AG04450 (cell line): ENCODE data around the gene A3GALT2. TPM values are rescaled to one million over a fixed set of nuclear protein-coding genes. Genes with fewer than 3 reads are reported as not detected.

Experiments
- CTCF ChIA-PET: fragments of 300-600, 350-600 bp; formaldehyde crosslinking; extraction: SDS; loops from one replicate; lab custom pipeline; 2022; ENCODE audit warnings: antibody characterized with exemption, inconsistent platforms; lab: Charles Lee
- POLR2A ChIA-PET: fragments of 350-600 bp; formaldehyde crosslinking; extraction: SDS; loops from one replicate; lab custom pipeline; 2021; ENCODE audit warnings: antibody characterized with exemption, inconsistent platforms; lab: Yijun Ruan, JAX
- DNase-seq: peaks from one replicate; pipeline ENCODE4 v3.0.0-alpha.2; 2011; ENCODE audit warnings: low read depth, low spot score
- H3K27ac ChIP-seq: one replicate; pipeline ENCODE4 v1.5.1; 2012; ENCODE audit warnings: low read depth, low read length, control low read depth
- H3K27me3 ChIP-seq: one replicate; pipeline ENCODE4 v1.6.0; 2012; ENCODE audit warnings: low read length; ENCODE audit not compliant: control insufficient read depth, insufficient read depth
- H3K4me3 ChIP-seq: 2 replicates; pipeline ENCODE4 v1.5.1; 2011; ENCODE audit warnings: mild to moderate bottlenecking, low read depth, low read length, control low read depth
- H3K9me3 ChIP-seq: 2 replicates; pipeline ENCODE4 v1.5.1; 2012; ENCODE audit warnings: low read length; ENCODE audit not compliant: control insufficient read depth, insufficient read depth
- CTCF ChIP-seq: IDR thresholded peaks from 2 replicates; pipeline ENCODE4 v1.5.1; 2011; ENCODE audit warnings: low read depth, low read length, control low read depth, inconsistent platforms
- polyA plus RNA-seq: library from polyadenylated mRNA; depleted of rRNA; stranded (reverse); fragments of >200 nt; gene quantifications from 2 replicates; pipeline ENCODE4 v1.2.3, GENCODE V29; 2011

A3GALT2 gene
- polyA plus RNA-seq, 1 experiment: not detected

GRCh38 chr1:33367485-33368405 lies 46.8 kb upstream of the A3GALT2 start:
- ChIA-PET CTCF (interaction anchor here (0.6 to 5.2 kb wide), 9 partner anchors 13 to 272 kb away, joined by 3 to 51 read pairs (median 5); no protein-coding TSS in a partner anchor), POLR2A (no interaction called here)
- no peak for DNase-seq
- Histone ChIP-seq H3K4me3 (no peak overlapping the region), H3K9me3 (peaks cover 4% of the 10 kb centered on the region; the same call in 1 of the 2 replicates), H3K27me3 (no peaks in the 10 kb centered on the region), H3K27ac (no peak overlapping the region)
- peak; percentile 97 for TF ChIP-seq CTCF

GRCh38 chr1:33366762-33367484 lies 46.0 kb upstream of the A3GALT2 start:
- no peak for TF ChIP-seq CTCF
- Histone ChIP-seq H3K27me3 (no peaks in the 10 kb centered on the region), H3K9me3 (peaks cover 4% of the 10 kb centered on the region; the same call in 1 of the 2 replicates), H3K27ac (no peak overlapping the region), H3K4me3 (no peak overlapping the region)
- DNase-seq: no peak
- ChIA-PET POLR2A (no interaction called here), CTCF (interaction anchor here (0.7 to 5.2 kb wide), 8 partner anchors 13 to 271 kb away, joined by 3 to 51 read pairs (median 4); partner anchors contain the start of gene ZSCAN20)

- ChIA-PET POLR2A (interaction anchor here (1.0 kb wide), 1 partner anchor 16 kb away, joined by 6 read pairs; no protein-coding TSS in a partner anchor), CTCF (interaction anchor here (0.6 to 3.1 kb wide), 5 partner anchors 24 to 239 kb away, joined by 3 to 12 read pairs (median 3); partner anchors contain the start of gene ZSCAN20)
- no peak overlapping the region for H3K4me3 ChIP-seq
- H3K27ac ChIP-seq: no peak overlapping the region
- peaks cover 4% of the 10 kb centered on the region; the same call in 1 of the 2 replicates for H3K9me3 ChIP-seq
- DNase-seq: no peak
- TF ChIP-seq CTCF: no peak
- H3K27me3 ChIP-seq: no peaks in the 10 kb centered on the region
Measured at GRCh38 chr1:33365560-33365997, 44.7 kb upstream of the A3GALT2 start.

GRCh38 chr1:33364565-33364918 lies 43.6 kb upstream of the A3GALT2 start:
- TF ChIP-seq CTCF: no peak
- DNase-seq: no peak
- no peaks in the 10 kb centered on the region for H3K27me3 ChIP-seq
- CTCF ChIA-PET: interaction anchor here (0.8 to 3.1 kb wide), 3 partner anchors 16 to 241 kb away, joined by 3 to 12 read pairs (median 4); no protein-coding TSS in a partner anchor
- H3K9me3 ChIP-seq: peaks cover 4% of the 10 kb centered on the region; the same call in 1 of the 2 replicates
- no peak overlapping the region for H3K4me3 ChIP-seq
- POLR2A ChIA-PET: interaction anchor here (0.6 to 1.0 kb wide), 3 partner anchors 15 to 22 kb away, joined by 5 to 6 read pairs (median 5); no protein-coding TSS in a partner anchor
- peak overlapping the region; percentile 39 for H3K27ac ChIP-seq
